Measurements from ENCODE around the gene SLC1A4. TPM values are rescaled to one million over a fixed set of nuclear protein-coding genes. Genes with fewer than 3 reads are reported as not detected.

The SLC1A4 gene
- total RNA-seq (2014; rRNA removed; shearing (Covaris generic)): 70.8 and 78.1 TPM in 2 replicates

GRCh38 chr2:64989126-64989981, at the start of gene SLC1A4:
Gene SLC1A4, plus strand, starts transcription at chr2:64989399. Its CDS starts 245 bp downstream, at chr2:64989644.

GRCh38 chr2:65056215-65057053, 67.2 kb downstream of the SLC1A4 start, which contains the start of gene CEP68:
Gene CEP68, plus strand, starts transcription at chr2:65056416. Its CDS starts 13,029 bp downstream, at chr2:65069445.

Small RNAs within 50 kb of the gene (small RNA-seq; reads per million reads assigned to genes)
- not detected for gene RNU6-548P

Other genes starting within 250 kb of the SLC1A4 start
- 5.5 and 6.9 TPM in 2 replicates for gene CEP68, start 67.0 kb downstream of the SLC1A4 start, total RNA-seq (2014; rRNA removed; shearing (Covaris generic))
- gene RAB1A, start 140.7 kb downstream of the SLC1A4 start, total RNA-seq (2014; rRNA removed; shearing (Covaris generic)): 54.0 and 56.1 TPM in 2 replicates
- 41.8 and 46.2 TPM in 2 replicates for gene ACTR2, start 238.4 kb downstream of the SLC1A4 start, total RNA-seq (2014; rRNA removed; shearing (Covaris generic))